Left ventricle myocardium superior (tissue), 1 donor: ENCODE data around the gene SH3RF3. TPM values are rescaled to one million over a fixed set of nuclear protein-coding genes. Genes with fewer than 3 reads are reported as not detected.

ENCODE experiments used
- ATAC-seq: fragments of 200-7000 bp; cut with Tn5 transposase; one replicate; pipeline ENCODE4 v1.9.1; 2020; ENCODE audit warnings: mild to moderate bottlenecking, moderate library complexity
- DNase-seq: peaks from one replicate; pipeline ENCODE4 v3.0.0-alpha.2; 2020
- intact Hi-C: fragments of 100-400 bp; cut with micrococcal nuclease; formaldehyde crosslinking; loops from one replicate; pipeline ENCODE4 v1.11.0; 2022
- total RNA-seq: library from RNA; stranded (reverse); fragmentation: NEBNext Ultra II Directional; extraction: Animal tissue kit (Norgen Biotek cat#: 25700); gene quantifications from one replicate; pipeline ENCODE4 v1.2.1, GENCODE V29; 2021
- donor health status: DM: no; HTN: yes; CAD: no; lungs with severe emphysema.

The SH3RF3 gene
- total RNA-seq, 1 donor from 2014 or later = 7.4 TPM

DNA sequence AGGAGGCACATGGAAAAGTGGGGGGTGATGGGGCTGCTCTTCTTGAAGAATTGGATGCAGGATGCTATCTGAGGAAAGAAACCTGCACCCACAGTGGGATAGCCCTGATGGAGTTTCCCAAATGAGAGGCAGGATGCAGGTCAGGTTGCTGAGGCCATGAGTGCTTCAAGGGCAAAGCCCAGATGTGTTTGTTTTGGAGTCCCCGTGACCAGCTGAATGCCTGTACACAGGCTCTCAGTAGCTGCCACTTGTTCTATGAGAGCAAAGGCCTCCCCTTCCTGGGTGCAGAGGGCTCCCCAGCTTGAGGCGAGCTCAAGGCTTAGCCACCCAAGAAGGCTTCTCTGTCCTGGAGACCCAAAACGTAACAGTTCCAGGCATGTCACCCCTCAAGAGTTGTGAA is 292.1 kb downstream of the SH3RF3 start:
- ATAC-seq (no peak), DNase-seq (no peak)
- intact Hi-C loops = no loop called here

DNA sequence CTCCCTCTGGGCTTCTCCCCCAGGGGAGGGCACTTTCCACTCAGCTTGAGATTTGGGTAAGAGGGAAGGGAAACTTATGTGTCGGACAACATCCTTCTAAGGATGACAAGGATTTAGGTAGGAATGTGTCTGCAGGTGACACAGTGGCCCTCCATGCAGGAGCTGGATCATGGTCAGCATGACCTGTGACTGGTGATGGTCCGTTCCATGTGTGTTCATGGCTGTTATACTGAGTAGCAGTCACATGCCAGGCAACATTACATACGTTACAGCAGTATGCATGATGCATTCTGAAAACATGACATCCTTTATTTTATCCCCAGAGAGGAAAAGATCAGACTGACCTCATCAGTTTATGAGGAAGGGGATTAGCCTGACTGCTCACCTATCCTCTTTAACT is 292.6 kb downstream of the SH3RF3 start:
- intact Hi-C loops = no loop called here
- ATAC-seq = no peak
- DNase-seq = no peak

- intact Hi-C loops = no loop called here
- no peak for DNase-seq
- ATAC-seq = no peak
Observed at GRCh38 chr2:109422071-109422757, 293.2 kb downstream of the SH3RF3 start.

- ATAC-seq = no peak
- DNase-seq = no peak
- intact Hi-C loops = no loop called here
Observed at GRCh38 chr2:109422758-109423500, 293.9 kb downstream of the SH3RF3 start.

DNA sequence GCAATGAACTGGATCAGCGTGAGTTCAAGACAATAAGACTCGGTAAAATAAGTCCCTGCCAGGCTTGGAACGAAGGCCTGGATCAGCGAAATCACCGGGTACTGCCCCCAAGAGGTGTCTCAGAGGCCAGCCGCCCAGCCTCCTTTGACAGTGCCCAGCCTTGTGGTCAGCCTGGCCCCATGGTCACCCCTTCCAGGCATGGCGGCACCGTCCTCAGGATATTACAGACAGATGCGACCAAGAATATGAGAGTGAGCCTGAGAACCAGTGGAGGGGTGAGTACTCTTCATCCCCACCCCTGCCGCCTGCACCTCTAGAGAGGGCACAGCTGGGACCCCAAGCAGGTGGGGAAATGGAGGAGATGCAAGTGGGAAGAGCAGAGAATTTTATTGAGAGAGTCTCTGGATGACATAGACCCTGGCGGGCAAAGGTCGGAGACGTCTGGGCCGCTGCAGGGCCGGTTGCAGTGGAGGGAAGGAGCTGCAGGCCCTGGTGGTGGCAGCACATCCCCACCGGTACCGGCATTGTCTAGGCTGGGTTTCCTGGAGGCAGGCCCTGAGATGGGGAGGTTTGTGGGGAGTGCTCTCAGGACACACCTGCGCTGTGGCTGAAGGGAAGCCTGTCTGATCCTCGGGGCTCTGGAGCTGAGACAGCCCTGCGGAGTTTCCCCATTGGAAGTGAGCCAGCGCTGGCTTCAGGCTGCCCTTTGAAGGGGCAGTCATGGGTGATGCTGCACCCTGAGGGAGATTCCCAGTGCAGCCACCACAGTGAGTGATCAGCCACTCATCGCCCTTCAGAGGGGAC is 294.8 kb downstream of the SH3RF3 start:
- intact Hi-C loops = no loop called here
- no peak for DNase-seq
- no peak for ATAC-seq

DNA sequence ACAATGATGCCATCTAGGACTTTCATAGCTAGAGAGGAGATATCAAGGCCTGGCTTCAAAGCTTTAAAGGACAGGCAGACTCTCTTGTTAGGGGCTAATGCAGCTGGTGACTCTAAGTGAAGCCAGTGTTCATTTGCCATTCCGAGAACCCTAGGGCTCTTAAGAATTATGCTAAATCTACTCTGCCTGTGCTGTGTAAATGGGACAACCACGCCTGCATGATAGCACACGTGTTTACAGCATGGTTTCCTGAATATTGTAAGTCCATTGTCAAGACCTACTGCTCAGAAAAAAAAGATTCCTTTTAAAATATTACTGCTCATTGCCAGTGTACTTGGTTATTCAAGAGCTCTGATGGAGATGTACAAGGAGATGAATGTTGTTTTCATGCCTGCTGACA is 296.4 kb downstream of the SH3RF3 start:
- no peak for DNase-seq
- intact Hi-C loops = no loop called here
- no peak for ATAC-seq

- intact Hi-C loops = no loop called here
- ATAC-seq = no peak
- DNase-seq = no peak
Observed at GRCh38 chr2:109427661-109428091, 298.7 kb downstream of the SH3RF3 start.

GRCh38 chr2:109428281-109428680 is 299.3 kb downstream of the SH3RF3 start:
- ATAC-seq (no peak), DNase-seq (no peak)
- intact Hi-C loops = no loop called here

DNA sequence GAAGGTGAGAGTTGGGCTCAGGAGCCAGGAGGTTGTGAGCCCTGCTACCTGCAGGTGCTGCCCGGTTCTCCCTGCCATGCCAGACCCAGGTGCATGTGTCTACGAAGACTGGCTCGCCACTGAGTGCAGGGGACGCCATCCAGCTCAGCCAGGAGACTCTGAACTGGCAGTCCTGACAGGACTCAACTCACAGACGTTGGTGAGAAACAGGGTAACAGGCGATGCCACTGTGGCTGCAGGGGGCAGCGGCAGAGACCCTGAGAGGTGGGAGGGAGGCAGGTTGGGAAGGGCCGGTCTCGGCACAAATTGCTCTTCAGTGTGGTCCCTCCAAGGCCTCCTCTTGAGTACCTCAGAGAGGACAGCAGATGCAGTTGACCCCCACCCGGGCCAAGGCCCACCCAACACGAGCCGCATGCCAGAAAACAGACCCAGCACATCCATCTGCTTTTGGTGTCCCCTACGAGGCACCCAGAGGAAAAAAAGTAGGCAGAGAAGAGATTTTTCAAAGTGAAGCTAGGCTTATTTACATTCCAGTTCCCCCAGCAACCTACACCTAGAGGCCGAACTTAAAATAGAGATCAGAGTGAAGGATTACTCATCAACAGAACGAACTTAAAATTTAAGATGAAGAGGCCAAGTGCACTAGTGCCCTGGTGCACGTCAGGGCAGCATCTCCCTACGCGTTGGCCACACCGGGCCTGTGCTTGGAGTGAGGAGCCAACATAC is 300.0 kb downstream of the SH3RF3 start:
- no peak for DNase-seq
- intact Hi-C loops = no loop called here
- ATAC-seq = no peak

- no peak for DNase-seq
- intact Hi-C loops = no loop called here
- no peak for ATAC-seq
Observed at GRCh38 chr2:109429567-109430328, 300.7 kb downstream of the SH3RF3 start.

GRCh38 chr2:109430329-109430636 is 301.3 kb downstream of the SH3RF3 start:
- DNase-seq (no peak), ATAC-seq (no peak)
- intact Hi-C loops = no loop called here

DNA sequence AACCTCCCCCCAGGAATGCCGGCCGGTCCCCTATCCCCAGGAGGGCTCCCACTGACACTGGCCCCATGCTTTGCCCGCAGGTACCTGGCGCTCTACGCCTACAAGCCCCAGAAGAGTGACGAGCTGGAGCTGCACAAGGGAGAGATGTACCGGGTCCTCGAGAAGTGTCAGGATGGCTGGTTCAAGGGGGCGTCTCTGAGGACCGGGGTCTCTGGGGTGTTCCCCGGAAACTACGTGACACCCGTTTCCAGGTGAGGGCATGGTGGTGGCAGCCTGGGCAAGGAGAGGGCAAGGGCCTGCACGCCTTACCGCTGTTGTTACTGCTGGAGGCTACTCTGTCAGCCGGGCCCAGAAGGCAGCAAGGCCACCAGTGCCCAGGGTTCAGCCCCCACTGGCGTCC is 303.4 kb downstream of the SH3RF3 start:
- intact Hi-C loops = no loop called here
- DNase-seq = no peak
- no peak for ATAC-seq

DNA sequence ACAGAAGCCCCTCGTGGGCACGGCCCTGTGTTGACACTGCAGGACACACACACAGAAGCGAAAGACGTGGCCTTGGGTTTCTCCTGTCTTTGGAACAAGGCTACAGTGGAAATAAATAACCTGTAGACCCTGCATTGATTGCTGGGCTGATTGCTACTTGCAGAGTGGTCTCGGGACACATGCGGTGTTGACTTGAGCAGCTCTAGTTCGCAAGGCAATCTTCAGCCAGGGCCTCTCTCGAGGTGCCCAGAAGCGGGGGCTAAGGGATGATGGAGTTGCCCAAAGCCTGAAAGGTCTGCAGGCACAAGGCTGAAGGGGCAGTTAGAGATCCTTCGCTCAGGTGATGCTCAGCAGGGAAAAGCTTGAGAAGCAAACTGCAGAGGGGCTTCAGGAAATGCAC is 304.5 kb downstream of the SH3RF3 start:
- ATAC-seq (no peak), DNase-seq (no peak)
- intact Hi-C loops = no loop called here

- ATAC-seq = no peak
- no peak for DNase-seq
- intact Hi-C loops = no loop called here
Observed at GRCh38 chr2:109433926-109434325, 304.9 kb downstream of the SH3RF3 start.

GRCh38 chr2:109434351-109434750 is 305.3 kb downstream of the SH3RF3 start:
- DNase-seq = no peak

GRCh38 chr2:109435066-109435690 is 306.2 kb downstream of the SH3RF3 start:
- intact Hi-C loops = no loop called here
- ATAC-seq = no peak
- DNase-seq = no peak

More at GRCh38 chr2:109434351-109434750, 305.3 kb downstream of the SH3RF3 start:
- no peak for ATAC-seq
- intact Hi-C loops = no loop called here

GRCh38 chr2:109435901-109436598 is 307.0 kb downstream of the SH3RF3 start:
- peak; percentile 73 for DNase-seq
- intact Hi-C loops = no loop called here
- peak; percentile 81 for ATAC-seq
